ENCODE data around the gene TTC34. TPM values are rescaled to one million over a fixed set of nuclear protein-coding genes. Genes with fewer than 3 reads are reported as not detected.

Gene TTC34
- total RNA-seq, 1 experiment from 2014 or later, result 0.92 TPM

- TF ChIP-seq, protein P1, sequence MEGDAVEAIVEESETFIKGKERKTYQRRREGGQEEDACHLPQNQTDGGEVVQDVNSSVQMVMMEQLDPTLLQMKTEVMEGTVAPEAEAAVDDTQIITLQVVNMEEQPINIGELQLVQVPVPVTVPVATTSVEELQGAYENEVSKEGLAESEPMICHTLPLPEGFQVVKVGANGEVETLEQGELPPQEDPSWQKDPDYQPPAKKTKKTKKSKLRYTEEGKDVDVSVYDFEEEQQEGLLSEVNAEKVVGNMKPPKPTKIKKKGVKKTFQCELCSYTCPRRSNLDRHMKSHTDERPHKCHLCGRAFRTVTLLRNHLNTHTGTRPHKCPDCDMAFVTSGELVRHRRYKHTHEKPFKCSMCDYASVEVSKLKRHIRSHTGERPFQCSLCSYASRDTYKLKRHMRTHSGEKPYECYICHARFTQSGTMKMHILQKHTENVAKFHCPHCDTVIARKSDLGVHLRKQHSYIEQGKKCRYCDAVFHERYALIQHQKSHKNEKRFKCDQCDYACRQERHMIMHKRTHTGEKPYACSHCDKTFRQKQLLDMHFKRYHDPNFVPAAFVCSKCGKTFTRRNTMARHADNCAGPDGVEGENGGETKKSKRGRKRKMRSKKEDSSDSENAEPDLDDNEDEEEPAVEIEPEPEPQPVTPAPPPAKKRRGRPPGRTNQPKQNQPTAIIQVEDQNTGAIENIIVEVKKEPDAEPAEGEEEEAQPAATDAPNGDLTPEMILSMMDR (conservative IDR thresholded peaks at IDR 0.05), result no peak
- Histone ChIP-seq H3K4me1 (ENCODE audit: insufficient read depth, low read length) (no peaks in the 10 kb centered on the region), H3K9ac (ENCODE audit: extremely low read depth, insufficient read length, low read length) (no peak overlapping the region), H3K79me2 (ENCODE audit: insufficient read depth, low read length) (no peaks in the 10 kb centered on the region), H2BK120ac (ENCODE audit: low read depth, low read length, poor library complexity, severe bottlenecking) (no peak overlapping the region), H4K5ac (ENCODE audit: insufficient read length, low read depth, low read length) (no peak overlapping the region), H2AFZ (ENCODE audit: low read length) (no peak overlapping the region), H2AK5ac (ENCODE audit: insufficient read length, low read length) (no peak overlapping the region), H3K23me2 (ENCODE audit: insufficient read length, low read depth, low read length, poor library complexity, severe bottlenecking) (no peaks in the 10 kb centered on the region), H3K4ac (ENCODE audit: low read depth, low read length) (no peak overlapping the region), H3K18ac (ENCODE audit: insufficient read length, low read depth, low read length) (no peak overlapping the region), H2BK20ac (ENCODE audit: low read depth, low read length, poor library complexity, severe bottlenecking) (no peak overlapping the region), H4K8ac (replicated peaks; ENCODE audit: insufficient read length, low read depth, low read length) (no peak overlapping the region), H2BK5ac (ENCODE audit: insufficient read length, low read length) (no peak overlapping the region), H4K91ac (ENCODE audit: insufficient read length, low read depth, low read length) (no peak overlapping the region), H3K79me1 (ENCODE audit: insufficient read depth, low read depth, low read length, poor library complexity, severe bottlenecking) (no peaks in the 10 kb centered on the region), H3K27me3 (ENCODE audit: insufficient read depth, low read length) (no peaks in the 10 kb centered on the region), H2BK15ac (ENCODE audit: low read depth, low read length) (no peak overlapping the region), H3K9me3 (ENCODE audit: control insufficient read depth, low read depth, low read length) (peaks cover 73% of the 10 kb centered on the region), H3T11ph (ENCODE audit: low read length) (no peak overlapping the region), H3K14ac (ENCODE audit: insufficient read depth, low read length) (no peak overlapping the region), H3K56ac (ENCODE audit: insufficient read length, low read depth, low read length) (no peak overlapping the region), H3K4me2 (ENCODE audit: insufficient read depth, insufficient read length, low read length) (no peak overlapping the region), H3K23ac (ENCODE audit: insufficient read length, low read depth, low read length) (no peak overlapping the region), H3K27ac (ENCODE audit: insufficient read length, low read depth, low read length) (no peak overlapping the region), H2BK12ac (ENCODE audit: insufficient read length, low read depth, low read length) (no peak overlapping the region), H4K20me1 (ENCODE audit: control insufficient read depth, insufficient read depth, insufficient read length) (no peaks in the 10 kb centered on the region)
- Mint-ChIP-seq H3K27me3 (ENCODE audit: low read depth) (no peaks in the 10 kb centered on the region; the same call in 1 of the 2 replicates), H3K36me3 (ENCODE audit: insufficient read depth in 1 of 3, low read depth in 3 of 3) (peaks cover 0 to 31% (median 9%) of the 10 kb centered on the region in 3 experiments; a peak in 3 of 7 replicates), H3K9me3 (peaks cover 24 to 81% of the 10 kb centered on the region in 2 experiments), H3K4me3 (no peak overlapping the region), H3K4me1 (no peaks in the 10 kb centered on the region; a peak in 1 of 4 replicates), H3K27ac (no peak overlapping the region; a peak in 1 of 7 replicates)
- DNase-seq, result no peak
- WGBS (ENCODE audit: extremely low coverage, insufficient read length, low lambda C conversion rate), result no CpG with 5 or more reads among the region's 26 CpGs
Observed at GRCh38 chr1:2787163-2787911, 14.2 kb downstream of the TTC34 start.

All from H9 (cell line).